HG02943 (cell line): ENCODE measurements around the gene IFT43.

ENCODE experiments used
- ATAC-seq: cut with Tn5 transposase; IDR thresholded peaks from one replicate; pipeline ENCODE4 v1.9.1; 2021; ENCODE audit warnings: mild to moderate bottlenecking, low read depth, moderate library complexity; ENCODE audit not compliant: unreplicated experiment

Gene IFT43

GRCh38 chr14:75979648-75980565, 5.7 kb upstream of the IFT43 start:
- ATAC-seq: no peak

GRCh38 chr14:75980856-75981255, 4.7 kb upstream of the IFT43 start:
- no peak for ATAC-seq

DNA sequence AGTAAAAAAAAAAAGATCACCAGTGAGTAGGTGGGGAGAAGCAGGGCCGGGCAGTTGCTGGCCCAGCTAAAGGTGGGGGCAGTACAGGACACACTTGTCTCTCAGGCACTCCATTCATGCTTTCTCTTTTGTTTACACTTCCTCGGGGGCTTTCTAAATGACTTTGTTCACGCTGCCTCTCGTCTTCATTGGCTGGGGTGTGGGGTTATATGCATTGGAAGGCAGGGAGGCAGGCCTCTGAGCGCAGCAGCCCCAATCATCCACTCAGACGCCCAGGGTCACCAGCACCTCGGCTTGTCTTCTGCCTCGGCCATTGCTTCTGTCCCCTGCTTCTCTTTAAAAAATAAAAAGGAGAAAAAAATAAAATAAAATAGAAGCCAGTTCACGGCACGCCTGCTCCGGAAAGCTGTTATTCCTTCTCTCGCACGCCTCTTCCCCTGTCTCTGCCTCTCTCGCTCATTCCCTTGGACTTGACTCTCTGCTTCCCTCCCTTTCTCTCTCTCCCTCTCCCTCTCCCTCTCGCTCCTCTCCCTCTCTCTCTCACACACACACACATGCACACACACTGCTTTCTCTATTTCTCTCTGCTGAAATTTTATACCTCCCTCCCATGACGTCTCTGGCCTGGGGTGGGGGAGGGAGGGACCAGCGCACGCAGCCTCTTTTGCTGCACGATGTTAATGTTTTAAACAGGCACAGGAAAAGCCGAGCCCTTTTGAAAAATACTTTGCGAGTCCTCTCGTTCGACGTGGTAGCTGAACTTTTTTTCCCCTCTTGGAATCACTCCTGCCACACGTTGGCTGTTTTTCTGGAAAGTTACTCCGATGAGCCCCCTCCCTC, 3.9 kb upstream of the IFT43 start, which contains the start of gene TGFB3:
TGFB3 (minus strand) TSS at position 570 of the 840 bp plus-strand sequence. CDS start 1,102 bp downstream, outside the sequence.
- no peak for ATAC-seq

DNA sequence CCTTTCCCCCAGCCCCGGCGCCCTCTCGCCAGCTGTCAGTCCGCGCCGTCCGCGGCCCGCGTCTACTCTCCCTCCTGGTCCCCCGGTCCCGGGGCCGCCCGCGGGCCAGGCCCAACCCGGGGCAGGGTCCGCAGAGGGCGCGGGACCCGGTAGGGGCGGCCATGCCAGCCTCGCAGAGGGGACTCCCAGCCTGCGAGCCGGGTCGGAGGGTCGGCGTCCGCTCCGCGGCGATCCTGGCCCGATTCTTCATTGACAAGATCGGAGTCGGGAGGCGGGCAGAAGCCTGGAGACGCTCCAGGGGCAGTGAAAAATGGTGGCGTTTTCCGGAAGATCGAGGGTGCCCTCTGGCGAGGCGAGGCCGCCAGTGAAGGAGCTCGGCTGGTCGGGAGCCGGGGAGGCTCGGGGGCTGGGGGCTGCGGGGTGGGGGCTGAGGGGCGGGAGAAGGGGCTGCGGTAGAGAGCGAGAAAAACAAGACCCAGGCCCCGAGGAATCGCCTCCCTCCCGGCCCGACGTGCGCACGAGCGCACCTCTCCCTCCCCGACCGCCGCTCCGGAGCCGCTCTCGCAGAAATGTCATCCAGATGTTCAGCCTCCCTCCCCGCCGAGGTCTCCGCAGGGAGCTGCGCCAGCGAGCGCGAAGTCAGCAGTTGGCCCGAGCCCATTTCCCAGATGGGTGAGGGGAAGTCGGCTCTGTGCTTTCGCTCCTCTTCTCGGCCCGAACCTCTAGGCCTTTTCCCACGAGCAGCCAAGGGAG, 3.1 kb upstream of the IFT43 start:
- peak; percentile 44 for ATAC-seq

DNA sequence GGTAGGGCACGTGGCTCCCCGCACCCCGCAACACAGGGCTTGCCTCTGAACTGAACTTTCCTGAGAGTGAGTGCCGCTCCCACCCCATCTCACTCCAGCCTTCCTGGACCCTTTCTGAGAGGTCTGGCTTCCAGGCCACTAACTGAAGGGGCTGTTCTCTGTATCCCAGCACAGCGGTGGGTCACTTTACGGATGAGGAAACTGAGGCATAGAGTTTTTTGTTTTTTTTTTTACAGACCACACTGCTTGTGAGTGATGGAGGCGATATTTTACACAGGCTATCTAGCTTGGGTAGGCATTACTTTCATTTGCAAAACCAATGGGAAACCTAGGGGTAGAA, 2.6 kb upstream of the IFT43 start:
- no peak for ATAC-seq

GRCh38 chr14:75984674-75985073, 889 bp upstream of the IFT43 start:
- no peak for ATAC-seq

GRCh38 chr14:75986439-75986765, 839 bp downstream of the IFT43 start:
- no peak for ATAC-seq

- no peak for ATAC-seq
Measured at GRCh38 chr14:75987201-75987970, 1.8 kb downstream of the IFT43 start.

GRCh38 chr14:75989134-75989533, 3.6 kb downstream of the IFT43 start:
- no peak for ATAC-seq

- no peak for ATAC-seq
Measured at GRCh38 chr14:75990297-75990696, 4.7 kb downstream of the IFT43 start.

DNA sequence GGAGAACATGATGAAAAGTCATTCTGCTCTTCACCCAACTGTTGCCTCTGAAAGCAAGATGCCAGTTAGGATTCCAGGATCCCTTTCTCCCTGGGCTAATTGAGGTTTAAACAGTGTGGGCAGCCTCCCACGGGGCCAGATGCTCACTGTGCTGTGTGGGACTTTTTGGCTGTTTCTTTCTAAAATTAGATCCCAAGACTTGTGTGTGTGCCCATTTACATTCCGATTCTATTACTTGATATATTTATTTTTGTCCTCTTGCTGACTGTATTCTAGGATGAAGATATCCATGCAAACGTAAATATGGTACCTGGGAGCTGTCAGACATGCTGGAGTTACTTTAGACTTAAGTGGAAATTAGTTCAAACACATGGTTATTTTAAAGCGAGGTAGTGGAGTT, 6.2 kb downstream of the IFT43 start:
- no peak for ATAC-seq

GRCh38 chr14:75993567-75994041, 8.0 kb downstream of the IFT43 start:
- peak; percentile 67 for ATAC-seq

- ATAC-seq: no peak
Measured at GRCh38 chr14:75995372-75996041, 9.9 kb downstream of the IFT43 start.

DNA sequence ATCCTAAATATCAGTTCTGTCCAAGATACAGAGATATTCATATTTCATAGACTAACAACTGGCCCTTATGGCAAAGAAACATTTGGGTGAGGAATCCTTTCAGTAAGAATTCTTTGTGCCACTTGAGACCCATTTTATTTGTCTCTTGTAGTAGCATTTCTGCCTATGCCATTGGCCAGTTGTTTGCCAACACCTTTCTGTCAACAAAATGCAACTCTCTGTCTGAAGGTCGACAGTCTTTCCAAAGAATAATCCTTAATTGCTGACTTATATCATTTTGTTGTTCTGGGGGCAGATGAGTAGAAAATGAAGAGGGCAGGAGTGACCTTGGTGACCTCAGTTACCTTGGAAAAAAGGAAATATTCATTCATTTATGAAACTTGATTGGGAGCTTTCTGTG, 10.9 kb downstream of the IFT43 start:
- no peak for ATAC-seq

- no peak for ATAC-seq
Measured at GRCh38 chr14:75999511-76000190, 14.1 kb downstream of the IFT43 start.

GRCh38 chr14:76002383-76002782, 16.8 kb downstream of the IFT43 start:
- no peak for ATAC-seq

DNA sequence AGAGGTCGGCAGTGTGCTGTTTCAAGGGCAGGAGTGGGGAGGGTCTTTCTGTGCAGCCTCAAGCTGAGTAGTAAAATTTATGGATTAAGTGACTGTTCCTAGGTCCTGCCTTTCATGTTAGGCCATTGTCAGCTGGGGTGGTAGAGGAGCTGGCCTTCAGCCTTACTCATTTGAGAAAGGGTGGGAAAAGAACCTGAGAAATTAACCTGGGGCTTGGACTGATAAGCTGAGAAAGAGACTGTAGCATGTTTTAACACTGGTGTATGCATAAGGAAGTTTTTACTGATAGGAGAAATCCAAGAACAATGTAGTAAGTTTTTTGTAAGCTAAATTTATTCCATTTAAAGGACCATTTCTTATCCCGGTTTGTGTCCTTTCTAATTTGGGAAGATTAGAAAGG, 20.7 kb downstream of the IFT43 start:
- ATAC-seq: no peak

GRCh38 chr14:76007379-76007778, 21.8 kb downstream of the IFT43 start:
- no peak for ATAC-seq

DNA sequence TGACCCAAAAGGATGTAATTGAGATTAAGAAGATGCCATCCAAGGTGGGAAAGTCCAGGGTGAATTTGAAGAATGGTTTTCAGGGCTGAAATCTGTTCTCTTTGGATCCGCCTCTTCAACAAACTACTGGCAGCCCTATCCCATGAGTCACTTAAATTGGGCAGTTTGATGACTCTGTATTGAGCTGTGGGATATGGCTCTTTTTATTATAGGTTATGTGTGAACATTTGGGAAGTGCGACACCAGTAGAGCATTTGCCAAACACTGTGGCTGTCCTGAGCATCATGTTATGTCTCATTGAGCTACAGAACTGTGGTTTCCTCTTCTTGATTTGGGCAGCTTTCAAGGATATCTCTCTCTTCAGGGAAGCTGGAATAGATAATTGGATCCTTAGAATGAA, 22.3 kb downstream of the IFT43 start:
- ATAC-seq: no peak
